ENCODE measurements around the gene TMEM119.

The TMEM119 gene

GRCh38 chr12:108573317-108573716 lies 24.6 kb downstream of the TMEM119 start:
- no peak overlapping the region for H3K4me3 ChIP-seq (replicated peaks; ENCODE audit: low read depth, low read length)
- TF ChIP-seq, protein P1, sequence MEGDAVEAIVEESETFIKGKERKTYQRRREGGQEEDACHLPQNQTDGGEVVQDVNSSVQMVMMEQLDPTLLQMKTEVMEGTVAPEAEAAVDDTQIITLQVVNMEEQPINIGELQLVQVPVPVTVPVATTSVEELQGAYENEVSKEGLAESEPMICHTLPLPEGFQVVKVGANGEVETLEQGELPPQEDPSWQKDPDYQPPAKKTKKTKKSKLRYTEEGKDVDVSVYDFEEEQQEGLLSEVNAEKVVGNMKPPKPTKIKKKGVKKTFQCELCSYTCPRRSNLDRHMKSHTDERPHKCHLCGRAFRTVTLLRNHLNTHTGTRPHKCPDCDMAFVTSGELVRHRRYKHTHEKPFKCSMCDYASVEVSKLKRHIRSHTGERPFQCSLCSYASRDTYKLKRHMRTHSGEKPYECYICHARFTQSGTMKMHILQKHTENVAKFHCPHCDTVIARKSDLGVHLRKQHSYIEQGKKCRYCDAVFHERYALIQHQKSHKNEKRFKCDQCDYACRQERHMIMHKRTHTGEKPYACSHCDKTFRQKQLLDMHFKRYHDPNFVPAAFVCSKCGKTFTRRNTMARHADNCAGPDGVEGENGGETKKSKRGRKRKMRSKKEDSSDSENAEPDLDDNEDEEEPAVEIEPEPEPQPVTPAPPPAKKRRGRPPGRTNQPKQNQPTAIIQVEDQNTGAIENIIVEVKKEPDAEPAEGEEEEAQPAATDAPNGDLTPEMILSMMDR (IDR thresholded peaks at IDR 0.05; ENCODE audit: low read length, missing control alignments), result no peak
- no peak for DNase-seq (ENCODE audit: low read depth)

DNA sequence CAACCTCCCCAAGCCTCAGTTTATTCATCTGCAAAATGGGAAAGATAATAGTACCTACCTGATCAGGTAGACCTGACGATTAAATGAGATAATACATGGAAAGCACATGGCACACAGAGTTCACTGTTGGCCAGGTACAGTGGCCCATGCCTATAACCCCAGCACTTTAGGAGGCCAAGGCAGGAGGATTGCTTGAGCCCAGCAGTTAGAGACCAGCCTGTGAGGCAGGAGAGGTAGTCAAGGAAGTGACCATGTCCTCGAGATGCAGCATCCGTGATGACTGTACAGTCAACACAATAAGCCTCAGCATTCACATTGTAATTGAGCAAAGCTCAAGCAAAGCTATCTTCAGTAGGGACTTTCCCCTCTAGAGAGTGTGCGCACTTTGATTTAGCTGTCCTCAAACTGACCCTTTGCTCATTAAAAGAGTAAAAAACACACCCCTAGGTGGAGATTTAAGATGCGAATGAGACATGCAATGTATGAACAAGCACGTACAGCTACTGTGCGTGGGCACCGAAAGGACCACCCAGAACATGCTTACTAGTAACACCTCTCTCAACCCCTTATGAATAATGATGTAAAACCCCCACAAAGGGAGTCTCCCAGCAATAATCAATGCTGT lies 25.6 kb downstream of the TMEM119 start:
- TF ChIP-seq, protein P1 (IDR thresholded peaks at IDR 0.05; ENCODE audit: low read length, missing control alignments), result no peak
- DNase-seq (ENCODE audit: low read depth), result peak; percentile 28
- H3K4me3 ChIP-seq (replicated peaks; ENCODE audit: low read depth, low read length), result no peak overlapping the region

- TF ChIP-seq, protein P1 (IDR thresholded peaks at IDR 0.05; ENCODE audit: low read length, missing control alignments), result no peak
- no peak for DNase-seq (ENCODE audit: low read depth)
- no peak overlapping the region for H3K4me3 ChIP-seq (replicated peaks; ENCODE audit: low read depth, low read length)
Observed at GRCh38 chr12:108571609-108572165, 26.2 kb downstream of the TMEM119 start.

GRCh38 chr12:108570743-108571608 lies 26.9 kb downstream of the TMEM119 start:
- TF ChIP-seq, protein P1 (IDR thresholded peaks at IDR 0.05; ENCODE audit: low read length, missing control alignments), result peak; percentile 45
- no peak overlapping the region for H3K4me3 ChIP-seq (replicated peaks; ENCODE audit: low read depth, low read length)
- DNase-seq (ENCODE audit: low read depth), result peak; percentile 73

GRCh38 chr12:108568338-108569154 lies 29.3 kb downstream of the TMEM119 start:
- TF ChIP-seq, protein P1 (IDR thresholded peaks at IDR 0.05; ENCODE audit: low read length, missing control alignments), result no peak
- no peak overlapping the region for H3K4me3 ChIP-seq (replicated peaks; ENCODE audit: low read depth, low read length)
- no peak for DNase-seq (ENCODE audit: low read depth)

Measured in fibroblast of pulmonary artery (primary cell).